Femur (tissue), 1 donor: ENCODE measurements around the gene HECW1.
"Not testable (repeated sequence)": the region's sequence is repeated elsewhere in the genome, so short reads cannot be mapped to it uniquely, and the experiment has no call there.

Source experiments
- DNase-seq: peaks from one replicate; pipeline ENCODE4 v3.0.0-alpha.2; 2017

The HECW1 gene

GRCh38 chr7:43481902-43482678, 369.6 kb downstream of the HECW1 start:
- DNase-seq = no peak

DNA sequence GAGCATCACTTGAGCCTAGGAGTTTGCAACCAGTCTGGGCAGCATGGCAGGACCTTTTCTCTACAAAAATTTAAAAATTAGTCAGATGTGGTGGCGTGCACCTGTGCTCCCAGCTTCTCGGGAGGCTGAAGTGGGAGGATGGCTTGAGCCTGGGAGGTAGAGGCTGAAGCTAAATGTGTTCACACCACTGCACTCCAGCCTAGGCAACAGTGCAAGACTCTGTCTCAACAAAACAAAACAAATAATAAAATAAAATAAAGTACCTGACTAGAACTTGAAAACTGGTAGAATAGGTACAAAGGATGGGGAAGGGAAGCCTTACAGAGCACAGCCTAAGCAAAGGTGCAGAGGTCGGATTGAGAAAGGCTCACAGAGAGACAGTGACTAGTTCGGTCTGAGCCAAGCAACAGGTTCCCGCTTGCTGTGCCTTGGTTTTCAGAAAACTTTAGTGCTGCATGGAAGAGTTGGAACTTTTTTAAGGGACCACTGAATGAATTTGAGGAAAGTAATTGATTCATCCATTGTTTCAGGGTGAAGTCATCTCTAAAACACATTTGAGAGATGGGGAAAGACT, 370.3 kb downstream of the HECW1 start:
- DNase-seq = no peak

GRCh38 chr7:43484678-43485395, 372.4 kb downstream of the HECW1 start:
- DNase-seq = no peak

- DNase-seq = no peak
Observed at GRCh38 chr7:43485580-43485979, 373.1 kb downstream of the HECW1 start.

- not testable (repeated sequence) for DNase-seq
Observed at GRCh38 chr7:43486008-43486407, 373.6 kb downstream of the HECW1 start.

DNA sequence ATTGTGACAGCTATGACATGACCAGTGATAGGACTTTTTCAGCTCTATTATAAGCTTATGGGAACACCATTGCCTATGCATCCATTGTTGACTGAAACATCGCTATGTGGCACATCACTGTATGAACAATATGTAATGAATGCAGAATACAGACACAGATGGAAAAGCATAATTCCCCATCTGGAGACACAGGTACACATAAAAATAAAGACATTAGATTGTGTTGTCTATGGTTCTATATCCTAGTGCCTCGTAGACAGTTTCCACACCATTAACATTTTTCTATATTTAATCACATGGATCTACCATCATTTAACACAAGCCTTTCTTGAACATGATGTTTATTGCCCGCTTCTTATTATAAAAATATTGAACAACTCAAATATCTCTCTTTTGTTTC, 374.2 kb downstream of the HECW1 start:
- DNase-seq = no peak

GRCh38 chr7:43487731-43488073, 375.3 kb downstream of the HECW1 start:
- DNase-seq = no peak

DNA sequence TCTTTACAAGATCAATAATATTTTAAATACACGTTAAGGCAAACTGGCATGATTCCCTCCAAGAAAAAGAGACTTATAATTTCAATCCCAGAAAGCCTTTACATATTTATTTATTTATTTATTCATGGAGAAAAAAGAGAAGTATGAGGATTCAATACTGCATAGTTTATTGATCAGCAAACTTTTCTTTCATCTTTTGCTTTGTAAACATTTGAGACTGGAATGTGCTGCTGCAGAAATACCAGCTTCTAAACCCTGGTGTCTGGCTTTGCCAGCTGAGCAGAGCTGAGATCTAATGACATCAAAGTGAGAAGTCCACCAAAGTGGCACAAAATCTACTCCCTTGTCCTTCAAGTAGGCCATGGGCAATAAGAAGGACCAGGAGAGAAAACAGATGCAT, 376.8 kb downstream of the HECW1 start:
- DNase-seq = no peak

DNA sequence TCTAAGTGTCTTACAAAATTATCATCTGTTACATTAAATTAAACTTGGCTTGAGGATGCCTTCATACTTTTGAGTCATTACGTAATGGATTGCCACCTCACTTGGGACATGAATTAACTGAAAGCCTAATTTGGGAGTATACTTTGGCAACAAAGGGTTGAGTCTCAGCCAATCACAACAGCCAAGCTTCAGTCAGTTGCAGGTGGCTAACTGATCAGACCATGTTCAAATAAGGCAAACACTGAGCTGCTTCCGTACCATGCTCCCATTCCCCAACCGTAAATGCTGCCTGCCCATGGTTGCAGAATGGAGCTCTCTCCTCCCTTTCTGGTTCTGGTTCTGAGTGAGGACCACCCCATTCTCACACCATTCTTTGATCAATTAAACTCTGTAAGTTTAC, 377.6 kb downstream of the HECW1 start:
- DNase-seq = no peak

DNA sequence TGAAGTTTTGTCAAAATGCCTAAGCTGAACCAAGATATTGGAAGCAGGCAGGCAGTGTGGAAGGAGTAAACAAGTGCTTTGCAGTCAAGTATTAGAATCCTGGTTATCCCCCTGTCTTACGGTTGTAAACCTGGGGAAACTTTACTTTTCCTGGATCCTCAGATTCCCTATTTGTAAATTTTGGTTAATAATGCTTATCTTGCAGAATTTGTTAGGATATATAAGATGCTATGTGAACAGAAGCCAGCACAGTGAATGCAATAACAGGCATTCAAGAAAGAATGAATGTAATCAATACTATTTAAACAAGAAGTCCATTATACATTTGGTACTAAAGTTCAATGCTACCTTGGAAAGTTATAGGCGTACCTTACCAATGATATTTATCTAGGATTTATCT, 378.7 kb downstream of the HECW1 start:
- no peak for DNase-seq

DNA sequence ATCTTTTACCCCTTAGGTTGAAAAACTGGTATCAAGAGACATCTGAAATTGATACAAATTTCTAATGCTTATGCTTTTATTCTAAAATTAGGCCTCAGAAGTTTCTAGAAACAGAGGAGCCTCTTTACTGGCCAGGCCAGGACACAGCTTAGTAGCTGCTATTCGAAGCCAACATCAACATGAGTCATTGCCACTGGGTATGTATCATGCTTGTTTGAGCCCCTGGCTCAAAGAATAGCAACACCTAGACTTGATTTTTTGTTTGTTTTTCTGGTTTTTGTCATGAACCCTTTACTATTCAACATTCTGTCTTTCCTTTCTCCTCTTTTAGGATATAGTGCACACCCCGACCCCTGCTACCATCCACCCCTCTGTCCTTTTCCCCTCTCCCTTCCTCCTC, 379.5 kb downstream of the HECW1 start:
- no peak for DNase-seq

GRCh38 chr7:43492896-43493295, 380.4 kb downstream of the HECW1 start:
- DNase-seq = no peak

DNA sequence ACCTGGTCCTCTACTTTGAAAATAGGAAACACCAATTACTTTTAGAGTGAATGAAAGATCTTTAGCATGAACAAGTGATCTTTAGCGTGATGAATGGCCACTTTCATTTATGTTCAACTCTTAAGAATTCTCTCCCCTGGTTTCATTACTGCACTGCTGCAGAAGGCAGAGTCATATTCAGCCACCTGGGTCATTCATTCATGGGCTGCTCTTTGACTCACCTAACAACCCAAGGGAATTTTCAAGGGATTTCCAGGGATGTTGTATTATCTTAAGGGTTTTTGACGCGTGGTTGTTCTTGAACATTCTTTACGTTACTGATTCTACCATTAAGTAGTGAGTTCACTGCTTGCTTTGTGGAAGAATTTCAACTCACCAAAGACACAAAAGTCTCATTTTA, 383.1 kb downstream of the HECW1 start:
- no peak for DNase-seq

- DNase-seq = no peak
Observed at GRCh38 chr7:43496596-43496995, 384.1 kb downstream of the HECW1 start.

GRCh38 chr7:43501870-43502269, 389.4 kb downstream of the HECW1 start:
- DNase-seq = no peak

DNA sequence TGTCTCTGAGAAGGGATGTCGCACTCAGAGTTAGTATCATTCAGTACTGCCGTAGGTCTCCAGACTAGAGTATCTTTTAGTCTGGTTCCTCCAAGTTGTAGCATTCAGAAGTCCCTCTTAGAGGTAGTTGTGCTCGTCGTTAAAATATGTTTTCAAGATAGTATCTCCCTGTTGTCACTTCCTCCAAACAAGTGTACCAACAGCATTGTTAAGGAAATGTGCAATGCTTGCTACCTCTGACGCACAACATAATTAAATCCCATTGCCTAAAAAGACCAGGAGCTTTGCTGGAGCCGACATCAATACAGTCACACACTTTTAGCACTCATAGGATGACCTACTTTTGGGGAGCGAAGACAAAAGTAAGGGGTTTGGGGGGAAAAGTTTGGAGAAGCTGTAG, 390.5 kb downstream of the HECW1 start:
- no peak for DNase-seq

GRCh38 chr7:43505412-43505811, 393.0 kb downstream of the HECW1 start:
- DNase-seq = no peak

GRCh38 chr7:43506460-43506859, 394.0 kb downstream of the HECW1 start:
- no peak for DNase-seq

GRCh38 chr7:43508461-43508860, 396.0 kb downstream of the HECW1 start:
- no peak for DNase-seq

DNA sequence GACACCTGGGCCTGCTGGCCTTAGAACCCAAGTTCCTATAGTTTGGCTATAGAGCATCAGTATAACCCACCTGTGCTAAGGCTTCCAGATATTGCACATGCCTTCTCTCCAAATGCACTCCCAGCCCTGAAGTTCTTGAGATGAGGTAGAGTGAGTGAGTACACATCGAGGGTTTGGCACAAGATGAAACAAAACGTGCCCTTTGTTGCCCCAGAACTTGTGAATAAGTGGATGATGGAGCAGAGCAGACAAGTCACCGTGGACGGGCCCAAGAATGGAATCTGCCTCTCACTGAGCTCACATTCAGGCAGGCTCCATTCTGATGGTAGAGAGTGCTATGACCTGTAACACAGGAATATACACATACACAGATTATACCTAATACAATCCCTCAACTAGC, 397.5 kb downstream of the HECW1 start:
- DNase-seq = no peak

DNA sequence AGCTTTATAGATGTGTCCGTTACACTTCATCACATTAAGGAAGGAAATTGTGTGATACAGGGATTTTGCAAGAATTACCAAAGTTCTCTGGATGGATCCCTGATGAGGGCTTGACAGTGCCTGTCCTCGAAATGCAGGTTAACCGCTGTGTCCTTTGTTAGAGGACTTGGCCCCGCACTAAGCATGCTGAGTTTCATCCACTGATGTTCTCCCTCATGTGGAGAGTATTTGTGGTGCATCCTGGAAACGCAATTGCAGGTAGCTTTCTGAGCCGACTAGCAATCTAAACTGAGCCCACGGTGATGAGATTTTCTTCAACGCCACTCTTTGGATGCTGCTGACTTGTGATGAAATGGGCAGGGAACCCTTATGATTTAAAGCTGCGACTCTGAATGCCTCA, 398.6 kb downstream of the HECW1 start:
- no peak for DNase-seq

DNA sequence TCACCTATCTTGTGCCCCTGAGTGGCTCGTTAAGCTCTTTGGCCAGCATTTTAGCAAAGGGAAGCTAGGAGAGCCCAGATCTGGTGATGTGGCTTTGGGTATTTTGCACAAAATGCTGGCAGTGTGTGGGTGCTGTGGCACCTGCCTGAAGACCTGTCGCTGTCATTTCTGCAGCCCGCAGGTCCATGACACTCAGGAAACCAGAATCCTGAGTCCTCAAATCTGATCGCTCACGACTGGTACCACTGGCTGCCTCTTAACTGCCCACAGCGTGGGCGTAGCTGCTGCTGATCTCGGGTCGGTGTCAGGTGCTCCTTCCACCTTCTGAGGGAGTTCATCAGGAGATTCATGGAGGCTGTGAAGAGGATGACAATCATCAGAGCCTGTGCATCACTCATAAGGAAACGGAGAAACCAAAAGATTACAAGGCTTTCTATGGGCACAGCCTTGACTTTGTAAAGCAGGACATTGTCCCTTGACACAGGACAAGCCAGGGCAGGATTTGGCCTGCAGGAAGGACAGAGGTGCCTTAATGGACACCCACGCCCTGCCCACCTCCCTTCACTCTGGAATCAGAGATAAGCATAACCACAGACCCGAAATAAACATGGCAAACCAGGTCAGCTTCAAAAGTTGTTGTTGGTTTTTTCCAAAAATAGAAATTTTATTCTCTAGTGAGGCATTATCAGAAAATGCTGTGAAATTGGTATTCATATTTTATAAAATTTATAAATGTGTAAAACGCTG, 399.5 kb downstream of the HECW1 start:
- no peak for DNase-seq

DNA sequence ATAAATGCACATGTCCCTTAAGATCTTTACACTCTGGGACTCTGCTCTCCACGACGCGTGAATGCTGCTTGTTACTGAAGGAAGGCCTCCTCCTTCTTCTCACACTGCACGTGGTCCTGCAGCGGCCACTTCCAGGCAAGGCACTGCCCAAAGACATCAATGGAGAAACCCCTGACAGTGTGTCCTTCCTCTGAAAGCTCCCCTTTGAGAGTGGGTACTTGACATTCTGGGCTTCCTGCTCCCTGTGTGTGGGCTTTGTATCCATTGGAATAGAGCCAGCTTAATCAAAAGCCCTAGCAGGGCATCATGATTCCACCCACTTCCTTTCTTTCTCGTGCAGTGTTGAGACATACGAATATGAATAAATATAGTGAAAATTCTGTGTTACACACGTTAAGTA, 400.8 kb downstream of the HECW1 start:
- DNase-seq = no peak
